Activated B cell treated with CpG ODN at 0.5 μM for 24 hours (primary cell): ENCODE results near the gene TNFAIP8. TPM values are rescaled to one million over a fixed set of nuclear protein-coding genes. Genes with fewer than 3 reads are reported as not detected.

Experiments used
- ATAC-seq: fragments of 200-7000 bp; cut with Tn5 transposase; one replicate; pipeline ENCODE4 v1.10.0; 2021; ENCODE audit warnings: low read depth, mild to moderate bottlenecking, moderate library complexity
- CTCF ChIA-PET: fragments of 350-600 bp; sonication (Branson Sonifier 250); formaldehyde crosslinking; loops from one replicate; lab custom pipeline; 2021; ENCODE audit warnings: antibody characterized with exemption; lab: Charles Lee
- POLR2A ChIA-PET: fragments of 350-600 bp; sonication (Branson Sonifier 250); formaldehyde crosslinking; loops from one replicate; lab custom pipeline; 2021; ENCODE audit warnings: antibody characterized with exemption; lab: Charles Lee
- DNase-seq: peaks from one replicate; pipeline ENCODE4 v3.0.0; 2022
- H3K27ac Mint-ChIP-seq: one replicate; pipeline ENCODE4 v1.8.0; 2020; ENCODE audit warnings: mixed read lengths
- H3K27me3 Mint-ChIP-seq: one replicate; pipeline ENCODE4 v1.8.0; 2021; ENCODE audit warnings: mixed read lengths
- H3K36me3 Mint-ChIP-seq: one replicate; pipeline ENCODE4 v1.8.0; 2021; ENCODE audit warnings: low read depth, mixed read lengths
- H3K4me1 Mint-ChIP-seq: one replicate; pipeline ENCODE4 v1.8.0; 2021; ENCODE audit warnings: mixed read lengths
- H3K4me3 Mint-ChIP-seq: one replicate; pipeline ENCODE4 v1.8.0; 2020; ENCODE audit warnings: mild to moderate bottlenecking, mixed read lengths
- H3K9me3 Mint-ChIP-seq: one replicate; pipeline ENCODE4 v1.8.0; 2020; ENCODE audit warnings: mixed read lengths
- intact Hi-C: fragments of 100-400 bp; cut with micrococcal nuclease; formaldehyde crosslinking; loops from one replicate; pipeline ENCODE4 v1.15.1; 2024
- total RNA-seq: library from RNA; stranded (reverse); gene quantifications from 2 replicates; pipeline ENCODE4 v1.2.3, GENCODE V29; 2022
- TF ChIP-seq, protein P1 (sequence below): fragments of 200-600 bp; IDR thresholded peaks from one replicate; pipeline ENCODE4 v1.8.0; 2022; ENCODE audit warnings: antibody characterized with exemption, mild to moderate bottlenecking

Gene TNFAIP8
- total RNA-seq, 1 donor from 2014 or later: 135 TPM

DNA sequence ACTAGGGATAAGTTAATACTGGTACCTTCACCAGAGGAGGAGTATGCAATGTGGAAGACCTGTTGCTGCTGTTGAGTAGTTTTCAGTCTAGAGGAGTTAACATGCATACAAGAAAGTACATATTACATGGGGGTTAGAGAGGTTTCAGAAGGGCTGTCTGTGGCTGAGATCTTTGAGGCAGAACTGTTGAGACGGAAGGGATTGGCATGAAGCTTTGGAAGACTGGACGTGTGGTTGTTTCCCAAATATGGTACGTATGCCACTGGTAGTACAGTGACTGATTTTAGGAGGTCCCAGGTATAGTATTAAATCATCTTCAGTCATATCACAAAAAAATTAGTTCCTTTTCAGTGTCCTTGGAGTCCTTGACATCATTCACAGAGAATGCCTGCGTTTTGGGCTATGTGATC lies 17.6 kb downstream of the TNFAIP8 start:
- intact Hi-C loops: loop anchor here (1.0 kb wide), 1 partner anchor 14 kb away; no protein-coding TSS in a partner anchor
- H3K27me3 Mint-ChIP-seq: no peaks in the 10 kb centered on the region
- ATAC-seq: no peak
- no peak overlapping the region for H3K4me3 Mint-ChIP-seq
- CTCF ChIA-PET: no interaction called here
- H3K36me3 Mint-ChIP-seq: peaks cover 55% of the 10 kb centered on the region
- TF ChIP-seq, protein P1, sequence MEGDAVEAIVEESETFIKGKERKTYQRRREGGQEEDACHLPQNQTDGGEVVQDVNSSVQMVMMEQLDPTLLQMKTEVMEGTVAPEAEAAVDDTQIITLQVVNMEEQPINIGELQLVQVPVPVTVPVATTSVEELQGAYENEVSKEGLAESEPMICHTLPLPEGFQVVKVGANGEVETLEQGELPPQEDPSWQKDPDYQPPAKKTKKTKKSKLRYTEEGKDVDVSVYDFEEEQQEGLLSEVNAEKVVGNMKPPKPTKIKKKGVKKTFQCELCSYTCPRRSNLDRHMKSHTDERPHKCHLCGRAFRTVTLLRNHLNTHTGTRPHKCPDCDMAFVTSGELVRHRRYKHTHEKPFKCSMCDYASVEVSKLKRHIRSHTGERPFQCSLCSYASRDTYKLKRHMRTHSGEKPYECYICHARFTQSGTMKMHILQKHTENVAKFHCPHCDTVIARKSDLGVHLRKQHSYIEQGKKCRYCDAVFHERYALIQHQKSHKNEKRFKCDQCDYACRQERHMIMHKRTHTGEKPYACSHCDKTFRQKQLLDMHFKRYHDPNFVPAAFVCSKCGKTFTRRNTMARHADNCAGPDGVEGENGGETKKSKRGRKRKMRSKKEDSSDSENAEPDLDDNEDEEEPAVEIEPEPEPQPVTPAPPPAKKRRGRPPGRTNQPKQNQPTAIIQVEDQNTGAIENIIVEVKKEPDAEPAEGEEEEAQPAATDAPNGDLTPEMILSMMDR: no peak
- POLR2A ChIA-PET: interaction anchor here (0.6 to 1.6 kb wide), 3 partner anchors 15 to 105 kb away, joined by 3 to 4 read pairs (median 3); no protein-coding TSS in a partner anchor
- peak overlapping the region; percentile 62 for H3K27ac Mint-ChIP-seq
- DNase-seq: no peak
- H3K4me1 Mint-ChIP-seq: peaks cover 73% of the 10 kb centered on the region
- H3K9me3 Mint-ChIP-seq: no peaks in the 10 kb centered on the region

DNA sequence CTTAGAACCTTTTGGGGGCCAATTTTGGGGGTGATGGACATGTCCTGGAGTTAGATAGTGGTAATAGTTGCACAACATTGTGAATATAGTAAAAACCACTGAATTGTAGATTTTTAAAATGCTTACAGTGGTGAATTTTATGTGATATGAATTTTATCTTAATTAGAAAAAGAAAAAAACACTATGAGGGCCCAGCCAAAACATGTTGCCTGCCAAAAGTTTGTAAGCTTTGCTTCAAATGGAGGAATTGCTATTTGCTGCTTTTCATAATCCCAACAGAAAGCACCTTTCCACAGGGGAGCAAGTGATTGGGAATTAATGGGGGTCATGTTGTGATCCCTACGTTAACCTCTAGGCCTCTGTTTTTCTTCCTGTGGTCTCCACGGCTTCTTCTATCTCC lies 19.1 kb downstream of the TNFAIP8 start:
- Mint-ChIP-seq H3K4me3 (no peak overlapping the region), H3K27ac (peak overlapping the region; percentile 64)
- no peak for ATAC-seq

DNA sequence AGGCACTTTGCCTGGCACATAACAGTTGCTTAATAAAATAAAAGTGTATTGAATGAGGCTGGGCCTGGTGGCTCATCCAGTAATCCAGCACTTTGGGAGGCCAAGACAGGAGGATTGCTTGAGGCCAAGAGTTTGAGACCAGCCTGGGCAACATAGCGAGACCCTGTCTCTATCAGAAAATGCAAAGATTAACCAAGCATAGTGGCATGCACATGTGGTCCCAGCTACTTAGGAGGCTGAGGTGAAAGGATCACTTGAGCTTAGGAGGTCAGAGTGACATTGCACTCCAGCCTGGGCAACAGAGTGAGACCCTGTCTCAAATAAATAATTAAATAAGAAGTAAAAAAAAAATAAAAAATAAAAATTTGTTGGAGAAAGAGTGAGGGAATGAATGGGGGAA lies 21.2 kb downstream of the TNFAIP8 start:
- H3K4me3 Mint-ChIP-seq: no peak overlapping the region
- CTCF ChIA-PET: interaction anchor here (1.1 kb wide), 1 partner anchor 61 kb away, joined by 4 read pairs; no protein-coding TSS in a partner anchor

More for the DNA sequence above, 19.1 kb downstream of the TNFAIP8 start:
- TF ChIP-seq, protein P1: no peak
- CTCF ChIA-PET: no interaction called here
- no peaks in the 10 kb centered on the region for H3K9me3 Mint-ChIP-seq
- peaks cover 73% of the 10 kb centered on the region for H3K4me1 Mint-ChIP-seq
- no peak for DNase-seq
- intact Hi-C loops: no loop called here
- no peaks in the 10 kb centered on the region for H3K27me3 Mint-ChIP-seq
- H3K36me3 Mint-ChIP-seq: peaks cover 54% of the 10 kb centered on the region
- POLR2A ChIA-PET: no interaction called here

DNA sequence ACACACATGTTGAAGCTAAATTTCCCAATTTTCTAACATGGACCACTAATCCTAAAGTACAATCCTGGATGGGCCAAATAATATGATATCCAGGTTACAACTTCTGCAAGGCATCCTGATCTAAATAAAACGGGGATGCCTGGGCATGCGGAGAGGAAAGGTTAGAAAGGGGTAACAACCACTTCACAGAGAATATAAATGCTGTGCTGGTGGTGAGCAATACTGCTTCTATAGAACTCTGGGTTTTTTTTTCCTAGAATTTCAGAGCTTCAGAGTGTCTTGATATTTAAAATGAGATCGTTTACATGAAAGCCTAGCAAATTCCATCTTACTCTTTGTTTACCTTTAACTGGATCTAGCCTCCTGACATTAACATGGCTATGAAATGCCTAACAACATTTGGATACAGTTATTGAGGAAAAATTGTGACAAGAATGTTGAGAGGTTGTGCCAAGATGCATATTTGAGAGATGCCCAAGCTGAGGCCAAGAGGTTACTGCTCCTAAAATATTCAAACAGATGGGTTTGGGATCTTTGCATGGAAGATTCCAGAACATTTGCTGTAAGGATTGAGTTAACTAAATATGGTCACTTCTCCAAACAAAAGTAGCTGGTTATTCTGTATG lies 22.4 kb downstream of the TNFAIP8 start:
- POLR2A ChIA-PET: interaction anchor here (0.5 to 3.1 kb wide), 5 partner anchors 11 to 37 kb away, joined by 3 to 23 read pairs (median 3); partner anchors contain the start of gene TNFAIP8

More for the DNA sequence above, 21.2 kb downstream of the TNFAIP8 start:
- ATAC-seq: no peak
- no peak overlapping the region for H3K27ac Mint-ChIP-seq
- peaks cover 71% of the 10 kb centered on the region for H3K4me1 Mint-ChIP-seq
- TF ChIP-seq, protein P1: no peak
- no peaks in the 10 kb centered on the region for H3K27me3 Mint-ChIP-seq
- intact Hi-C loops: no loop called here
- no peak for DNase-seq
- POLR2A ChIA-PET: interaction anchor here (0.7 kb wide), 1 partner anchor 30 kb away, joined by 3 read pairs; no protein-coding TSS in a partner anchor
- H3K9me3 Mint-ChIP-seq: no peaks in the 10 kb centered on the region
- H3K36me3 Mint-ChIP-seq: peaks cover 49% of the 10 kb centered on the region

More for the DNA sequence above, 22.4 kb downstream of the TNFAIP8 start:
- intact Hi-C loops: no loop called here
- DNase-seq (no peak), ATAC-seq (no peak)
- Mint-ChIP-seq H3K4me1 (peaks cover 77% of the 10 kb centered on the region), H3K4me3 (no peak overlapping the region), H3K27me3 (no peaks in the 10 kb centered on the region), H3K27ac (peak overlapping the region; percentile 41), H3K9me3 (no peaks in the 10 kb centered on the region), H3K36me3 (peaks cover 50% of the 10 kb centered on the region)
- CTCF ChIA-PET: interaction anchor here (1.1 to 2.1 kb wide), 2 partner anchors 33 to 63 kb away, joined by 4 to 8 read pairs; no protein-coding TSS in a partner anchor
- TF ChIP-seq, protein P1: no peak
